ENCODE measurements around the gene ZMIZ1.

- no peak for TF ChIP-seq CTCF (IDR thresholded peaks at IDR 0.05; ENCODE audit: low read depth, low read length, missing input control)
- TF ChIP-seq RAD21 (IDR thresholded peaks at IDR 0.05) = no peak
- no peak for TF ChIP-seq MAX (IDR thresholded peaks at IDR 0.05)
- no peak for TF ChIP-seq SP1 (IDR thresholded peaks at IDR 0.05)
- TF ChIP-seq TAF1 (conservative IDR thresholded peaks at IDR 0.05) = no peak
- no peak for TF ChIP-seq GABPA (IDR thresholded peaks at IDR 0.05 in 1 of 2, conservative IDR thresholded peaks at IDR 0.05 in 1 of 2)
- no peak for TF ChIP-seq YY1 (IDR thresholded peaks at IDR 0.05)
- no peak for TF ChIP-seq NR2F2 (IDR thresholded peaks at IDR 0.05)
- TF ChIP-seq RXRA (IDR thresholded peaks at IDR 0.05) = no peak
- no peak for TF ChIP-seq REST (IDR thresholded peaks at IDR 0.05)
- no peak for TF ChIP-seq ATF3 (IDR thresholded peaks at IDR 0.05)
- no peak for TF ChIP-seq EGR1 (IDR thresholded peaks at IDR 0.05; ENCODE audit: low read depth in 2 of 2)
- no peak for TF ChIP-seq HNF4A (conservative IDR thresholded peaks at IDR 0.05)
- TF ChIP-seq JUND (IDR thresholded peaks at IDR 0.05) = no peak
Measured at GRCh38 chr10:79142522-79143309, 74.0 kb downstream of the ZMIZ1 start.
